ENCODE results near the gene CPN2. TPM values are rescaled to one million over a fixed set of nuclear protein-coding genes. Genes with fewer than 3 reads are reported as not detected.

The CPN2 gene
- total RNA-seq, 3 donors from 2014 or later = 0.14 TPM; not detected in 2

DNA sequence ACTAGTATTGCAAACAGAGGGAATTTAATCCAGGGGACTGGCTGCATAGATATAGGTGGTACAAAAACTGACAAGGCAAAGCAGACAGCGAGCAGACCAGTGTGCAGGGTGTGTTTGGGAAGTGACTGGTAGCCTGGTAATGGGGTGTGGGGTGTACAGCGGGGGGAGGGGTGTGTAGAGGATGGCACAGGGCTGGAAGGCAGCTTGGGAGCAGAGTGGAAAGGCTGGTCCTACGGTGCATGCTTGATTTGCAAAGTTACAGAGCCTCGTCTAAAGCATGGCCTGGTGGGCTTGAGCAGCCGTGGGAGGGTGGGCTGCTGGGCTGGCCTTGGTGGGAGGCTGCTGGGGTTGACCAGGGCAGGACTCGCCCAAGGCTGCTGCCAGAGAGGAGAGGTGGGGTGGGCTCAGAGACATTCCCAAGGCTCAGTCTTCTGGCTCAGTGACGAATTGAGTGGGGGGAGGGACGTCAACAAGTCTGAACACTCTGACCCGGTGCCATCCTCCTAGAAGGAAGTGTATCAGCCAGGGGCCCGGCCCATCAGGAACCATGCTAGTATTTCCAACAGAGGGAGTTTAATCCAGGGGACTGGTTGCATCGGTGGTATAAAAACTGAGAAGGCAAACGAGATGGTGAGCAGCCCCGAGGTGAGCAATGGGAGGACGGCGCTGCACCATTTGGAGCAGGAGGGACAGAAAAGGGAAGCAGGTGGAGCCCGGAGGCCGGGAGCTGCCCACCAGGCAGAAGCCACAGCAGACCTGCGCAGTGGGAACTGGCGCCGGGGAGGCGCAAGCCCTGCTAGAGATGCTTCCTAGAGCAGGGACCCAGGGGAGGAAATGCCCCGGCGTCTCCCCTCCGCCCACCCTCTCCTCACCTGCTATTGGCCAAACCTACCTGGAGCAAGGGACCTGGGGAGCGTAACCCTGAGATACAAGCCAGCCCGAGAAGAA, 29.2 kb downstream of the CPN2 start:
- TF ChIP-seq, protein P1, sequence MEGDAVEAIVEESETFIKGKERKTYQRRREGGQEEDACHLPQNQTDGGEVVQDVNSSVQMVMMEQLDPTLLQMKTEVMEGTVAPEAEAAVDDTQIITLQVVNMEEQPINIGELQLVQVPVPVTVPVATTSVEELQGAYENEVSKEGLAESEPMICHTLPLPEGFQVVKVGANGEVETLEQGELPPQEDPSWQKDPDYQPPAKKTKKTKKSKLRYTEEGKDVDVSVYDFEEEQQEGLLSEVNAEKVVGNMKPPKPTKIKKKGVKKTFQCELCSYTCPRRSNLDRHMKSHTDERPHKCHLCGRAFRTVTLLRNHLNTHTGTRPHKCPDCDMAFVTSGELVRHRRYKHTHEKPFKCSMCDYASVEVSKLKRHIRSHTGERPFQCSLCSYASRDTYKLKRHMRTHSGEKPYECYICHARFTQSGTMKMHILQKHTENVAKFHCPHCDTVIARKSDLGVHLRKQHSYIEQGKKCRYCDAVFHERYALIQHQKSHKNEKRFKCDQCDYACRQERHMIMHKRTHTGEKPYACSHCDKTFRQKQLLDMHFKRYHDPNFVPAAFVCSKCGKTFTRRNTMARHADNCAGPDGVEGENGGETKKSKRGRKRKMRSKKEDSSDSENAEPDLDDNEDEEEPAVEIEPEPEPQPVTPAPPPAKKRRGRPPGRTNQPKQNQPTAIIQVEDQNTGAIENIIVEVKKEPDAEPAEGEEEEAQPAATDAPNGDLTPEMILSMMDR (IDR thresholded peaks at IDR 0.05) = no peak
- no peak for ATAC-seq
- Histone ChIP-seq H3K4me3 (no peak overlapping the region), H3K36me3 (ENCODE audit: low read depth) (no peaks in the 10 kb centered on the region), H3K9me3 (peaks cover 2% of the 10 kb centered on the region), H3K4me1 (ENCODE audit: low read depth) (peaks cover 7% of the 10 kb centered on the region)
- intact Hi-C loops (cut with DNase I, micrococcal nuclease) = no loop called here
- no peak for DNase-seq

DNA sequence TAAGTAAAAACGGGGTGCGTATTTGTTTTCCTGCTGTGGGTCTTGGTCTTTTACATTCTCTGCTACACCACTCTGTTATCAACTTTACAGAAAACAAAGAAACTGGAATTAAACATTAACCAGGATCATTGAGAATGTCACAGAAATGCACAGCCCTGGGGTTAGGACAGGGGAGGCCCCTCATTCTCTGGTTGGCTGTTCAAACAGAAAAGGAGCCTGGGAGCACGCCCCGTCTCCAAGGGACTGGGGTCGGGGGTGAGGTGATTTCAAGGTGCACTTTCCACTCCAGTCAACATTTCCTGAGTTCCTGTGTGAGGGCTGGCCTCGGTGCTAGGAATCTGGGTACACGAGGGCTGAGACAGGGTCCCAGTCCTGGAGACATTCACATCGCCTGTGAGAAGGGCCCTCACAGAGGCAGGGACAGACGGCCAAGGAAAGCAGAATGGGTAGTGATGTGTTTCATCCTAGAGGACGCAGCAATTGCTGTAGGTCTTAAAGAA, 30.3 kb downstream of the CPN2 start:
- H3K4me1 ChIP-seq (ENCODE audit: low read depth) = peaks cover 8% of the 10 kb centered on the region
- TF ChIP-seq, protein P1 (IDR thresholded peaks at IDR 0.05) = no peak
- no peaks in the 10 kb centered on the region for H3K36me3 ChIP-seq (ENCODE audit: low read depth)
- DNase-seq (no peak), ATAC-seq (no peak)
- peaks cover 2% of the 10 kb centered on the region for H3K9me3 ChIP-seq
- H3K4me3 ChIP-seq = no peak overlapping the region
- intact Hi-C loops (cut with DNase I, micrococcal nuclease) = no loop called here

DNA sequence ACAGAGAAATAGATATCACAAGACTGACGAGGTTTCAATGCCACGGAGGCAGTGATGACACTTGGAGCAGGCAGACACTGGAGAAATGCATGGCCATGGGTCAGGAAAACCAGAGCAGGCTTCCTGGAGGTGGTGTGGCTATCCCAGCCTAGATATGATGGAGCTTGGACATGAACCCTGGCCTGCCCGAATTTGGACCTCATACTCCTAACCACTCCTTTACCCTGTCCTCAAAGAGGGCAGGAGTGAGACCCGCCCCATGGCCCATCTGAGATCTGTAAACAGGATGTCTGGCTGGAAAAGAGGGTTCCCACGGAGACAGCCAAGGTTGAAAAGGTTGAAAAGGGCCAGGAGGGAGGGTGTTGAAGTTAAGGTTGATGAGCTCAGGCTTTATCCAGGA, 31.0 kb downstream of the CPN2 start:
- DNase-seq (no peak), ATAC-seq (no peak)
- TF ChIP-seq, protein P1 (IDR thresholded peaks at IDR 0.05) = no peak
- Histone ChIP-seq H3K4me1 (ENCODE audit: low read depth) (peaks cover 13% of the 10 kb centered on the region), H3K9me3 (peaks cover 2% of the 10 kb centered on the region), H3K36me3 (ENCODE audit: low read depth) (no peaks in the 10 kb centered on the region), H3K4me3 (no peak overlapping the region)
- intact Hi-C loops (cut with DNase I, micrococcal nuclease) = no loop called here

DNA sequence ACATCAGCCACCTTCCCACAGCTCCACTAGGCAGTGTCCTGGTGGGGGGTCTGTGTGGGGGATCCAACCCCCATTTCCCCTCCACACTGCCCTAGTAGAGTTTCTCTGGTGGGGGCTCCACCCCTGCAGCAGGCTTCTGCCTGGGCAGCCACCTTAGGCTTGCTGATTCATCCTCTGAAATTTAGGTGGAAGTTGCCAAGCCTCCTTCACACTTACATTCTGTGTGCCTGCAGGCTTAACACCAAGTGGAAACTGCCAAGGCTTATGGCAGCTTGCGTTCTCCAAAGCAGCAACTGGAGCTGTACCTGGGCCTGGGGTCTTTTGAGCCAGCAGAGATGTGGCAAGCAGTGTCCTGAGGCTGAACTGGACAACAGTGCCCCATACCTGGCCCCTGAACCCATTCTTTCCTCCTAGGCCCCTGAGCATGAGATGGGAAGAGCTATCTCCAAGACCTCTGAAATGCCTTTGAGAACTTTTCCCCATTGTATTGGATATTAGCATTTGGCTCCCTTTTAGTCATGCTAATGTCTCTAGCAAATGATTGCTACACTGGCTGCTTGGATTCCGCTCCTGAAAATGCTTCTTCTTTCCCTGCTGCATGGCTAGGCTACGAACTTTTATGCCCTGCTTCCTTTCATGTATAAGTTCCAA, 32.5 kb downstream of the CPN2 start:
- peaks cover 6% of the 10 kb centered on the region for H3K4me1 ChIP-seq (ENCODE audit: low read depth)
- DNase-seq = no peak
- H3K9me3 ChIP-seq = peaks cover 2% of the 10 kb centered on the region
- no peak overlapping the region for H3K4me3 ChIP-seq
- no peak for ATAC-seq
- intact Hi-C loops (cut with DNase I, micrococcal nuclease) = loop anchor here (5.0 to 10.0 kb wide), 3 partner anchors 181 to 536 kb away; partner anchors contain the start of gene HES1 (in 1 of the 2)
- TF ChIP-seq, protein P1 (IDR thresholded peaks at IDR 0.05) = no peak
- H3K36me3 ChIP-seq (ENCODE audit: low read depth) = no peaks in the 10 kb centered on the region

DNA sequence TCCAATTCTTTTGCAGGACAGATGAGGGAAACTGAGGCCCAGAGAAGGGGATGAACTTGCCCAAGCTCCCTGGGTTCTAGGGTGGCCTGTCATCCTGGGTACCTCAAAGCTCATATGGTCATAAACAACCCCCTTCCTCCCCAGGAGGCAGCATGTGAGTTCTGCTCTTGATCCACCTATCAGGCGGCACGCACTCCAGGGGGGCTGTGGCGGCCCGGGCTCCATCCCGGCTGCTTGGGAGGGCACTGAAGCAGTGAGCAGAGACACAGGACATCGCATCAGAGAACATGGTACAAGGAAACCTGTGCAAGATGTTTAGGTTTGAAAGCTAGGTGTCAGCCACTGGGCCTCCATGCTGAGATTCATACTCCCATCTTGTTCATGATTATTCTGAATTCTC, 34.2 kb downstream of the CPN2 start:
- ATAC-seq = no peak
- Histone ChIP-seq H3K36me3 (ENCODE audit: low read depth) (no peaks in the 10 kb centered on the region), H3K4me1 (ENCODE audit: low read depth) (peaks cover 6% of the 10 kb centered on the region), H3K4me3 (no peak overlapping the region), H3K9me3 (peaks cover 2% of the 10 kb centered on the region)
- no peak for DNase-seq
- intact Hi-C loops (cut with DNase I, micrococcal nuclease) = loop anchor here (5.0 to 10.0 kb wide), 3 partner anchors 180 to 535 kb away; partner anchors contain the start of gene HES1 (in 1 of the 2)
- TF ChIP-seq, protein P1 (IDR thresholded peaks at IDR 0.05) = no peak
